H1 (cell line): ENCODE measurements around the gene SIGLEC11. TPM values are rescaled to one million over a fixed set of nuclear protein-coding genes. Genes with fewer than 3 reads are reported as not detected.

Source experiments
- ATF2 ChIP-seq: IDR thresholded peaks from 2 replicates; pipeline ENCODE4 v1.6.1; 2012; ENCODE audit warnings: low read length, inconsistent platforms
- CEBPB ChIP-seq: IDR thresholded peaks from 2 replicates; pipeline ENCODE4 v1.6.1; 2012; ENCODE audit warnings: low read depth, low read length
- FOSL1 ChIP-seq: IDR thresholded peaks from 2 replicates; pipeline ENCODE4 v1.6.1; 2011; ENCODE audit warnings: mild to moderate bottlenecking, low read depth, low read length, moderate library complexity; ENCODE audit not compliant: insufficient read depth
- KDM5A ChIP-seq: fragments of 200-600 bp; IDR thresholded peaks from 2 replicates; pipeline ENCODE4 v1.7.1; 2012; ENCODE audit warnings: mild to moderate bottlenecking, low read length, inconsistent platforms, mixed read lengths
- POLR2AphosphoS5 ChIP-seq: IDR thresholded peaks from 2 replicates; pipeline ENCODE4 v1.6.1; 2011; ENCODE audit warnings: low read depth, low read length
- POU5F1 ChIP-seq: IDR thresholded peaks from 2 replicates; pipeline ENCODE4 v1.6.1; 2011; ENCODE audit warnings: low read depth, mild to moderate bottlenecking, low read length, moderate library complexity
- RBBP5 ChIP-seq: IDR thresholded peaks from 2 replicates; pipeline ENCODE4 v1.7.1; 2012; ENCODE audit warnings: low read depth, mild to moderate bottlenecking, inconsistent platforms, low read length, moderate library complexity, borderline replicate concordance
- SUZ12 ChIP-seq: fragments of 200-600 bp; sonication (generic); IDR thresholded peaks from 2 replicates; pipeline ENCODE4 v1.6.1; 2012; ENCODE audit warnings: mild to moderate bottlenecking, inconsistent platforms, low read length, moderate library complexity, mixed read lengths
- TAF1 ChIP-seq: IDR thresholded peaks from 2 replicates; pipeline ENCODE4 v1.6.1; 2011; ENCODE audit warnings: mild to moderate bottlenecking, low read depth, low read length
- USF2 ChIP-seq: IDR thresholded peaks from 2 replicates; pipeline ENCODE4 v1.6.1; 2011; ENCODE audit warnings: low read length, improper control_type of control experiment
- polyA plus RNA-seq, 7 experiments: library from polyadenylated mRNA; depleted of rRNA in 3 of 7; stranded (reverse) in 5 of 7; unstranded in 2 of 7; fragments of >200 nt in 5 of 7; fragments of 200-250 nt in 2 of 7; gene quantifications; 1 replicate in 5 of 7; 2 replicates in 1 of 7; 4 replicates in 1 of 7; pipeline versions ENCODE4 v1.2.1 to v1.2.3, GENCODE V29; 2011 to 2013; ENCODE audit warnings: missing spikeins in 2 of 7, mixed read lengths in 2 of 7
- total RNA-seq: library from RNA; stranded (reverse); fragmentation: NEBNext Ultra II Directional; extraction: Animal tissue kit (Norgen Biotek cat#: 25700); gene quantifications from 2 replicates; pipeline ENCODE4 v1.2.1, GENCODE V29; 2021
- TF ChIP-seq, protein P1 (sequence below): IDR thresholded peaks from 2 replicates; pipeline ENCODE4 v1.6.1; 2012; ENCODE audit warnings: inconsistent platforms

Gene SIGLEC11
- total and polyA plus RNA-seq, 2 of the 8 experiments (the other 6 are each of a cell fraction or from before 2014, with no cell fraction given) = 0.18 TPM; not detected in 1

- TF ChIP-seq USF2 (no peak), FOSL1 (no peak), RBBP5 (no peak), TAF1 (no peak), CEBPB (no peak), KDM5A (no peak), SUZ12 (no peak), ATF2 (no peak), POU5F1 (no peak), POLR2AphosphoS5 (no peak)
- TF ChIP-seq, protein P1, sequence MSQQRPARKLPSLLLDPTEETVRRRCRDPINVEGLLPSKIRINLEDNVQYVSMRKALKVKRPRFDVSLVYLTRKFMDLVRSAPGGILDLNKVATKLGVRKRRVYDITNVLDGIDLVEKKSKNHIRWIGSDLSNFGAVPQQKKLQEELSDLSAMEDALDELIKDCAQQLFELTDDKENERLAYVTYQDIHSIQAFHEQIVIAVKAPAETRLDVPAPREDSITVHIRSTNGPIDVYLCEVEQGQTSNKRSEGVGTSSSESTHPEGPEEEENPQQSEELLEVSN = no peak
These were observed 30.4 kb downstream of the SIGLEC11 start (continued) for GRCh38 chr19:49930483-49931011.
